DMS 273 (cell line): ENCODE results near the gene GNB5.
"Not testable (repeated sequence)": the region's sequence is repeated elsewhere in the genome, so short reads cannot be mapped to it uniquely, and the experiment has no call there.

Experiments used
- DNase-seq: peaks from one replicate; lab custom pipeline; 2025; ENCODE audit not compliant: unreplicated experiment; lab: John Stamatoyannopoulos, UW

GNB5 gene

GRCh38 chr15:52191207-52191606 is at the start of gene GNB5:
Gene GNB5, minus strand, starts transcription at chr15:52191392. Its CDS starts 6,716 bp downstream, at chr15:52184676.
- DNase-seq: peak; percentile 82

DNA sequence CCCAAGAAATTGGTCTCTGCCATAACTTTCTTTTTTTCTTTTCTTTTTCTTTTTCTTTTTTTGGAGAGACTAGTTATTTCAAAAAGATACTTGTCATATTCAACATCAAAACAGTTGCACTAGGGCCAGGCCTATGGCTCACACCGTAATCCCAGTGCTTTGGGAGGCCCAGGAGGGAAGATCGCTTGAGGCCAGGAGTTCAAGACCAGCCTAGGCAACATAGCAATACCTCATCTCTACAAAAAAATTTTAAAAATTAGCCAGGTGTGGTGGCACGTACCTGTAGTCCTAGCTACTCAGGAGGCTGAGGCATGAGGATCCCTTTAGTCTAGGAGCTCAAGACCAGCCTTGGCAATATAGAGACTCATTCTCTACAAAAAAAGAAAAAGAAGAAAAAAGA is 49.0 kb upstream of the GNB5 start:
- DNase-seq: no peak

DNA sequence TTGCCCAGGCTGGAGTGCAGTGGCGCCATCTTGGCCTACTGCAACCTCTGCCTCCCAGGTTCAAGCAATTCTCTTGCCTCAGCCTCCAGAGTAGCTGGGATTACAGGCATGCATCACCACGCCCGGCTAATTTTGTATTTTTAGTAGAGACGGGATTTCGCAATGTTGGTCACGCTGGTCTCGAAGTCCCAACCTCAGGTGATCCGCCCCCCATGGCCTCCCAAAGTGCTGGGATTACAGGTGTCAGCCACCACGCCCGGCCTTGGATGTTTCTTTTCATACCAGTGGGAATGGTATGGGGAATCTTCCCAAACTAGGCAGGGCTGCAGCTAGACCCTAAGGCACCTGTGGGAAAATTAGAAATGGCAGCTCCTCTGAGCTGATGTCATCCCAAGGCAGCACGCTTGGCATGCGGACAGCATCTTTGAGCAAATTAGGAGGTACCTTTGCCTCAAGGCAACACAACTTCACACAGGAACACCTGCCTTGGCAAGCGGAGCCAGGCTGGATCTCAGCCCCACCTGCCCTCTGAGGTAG is 47.9 kb upstream of the GNB5 start:
- not testable (repeated sequence) for DNase-seq

GRCh38 chr15:52238149-52238548 is 47.0 kb upstream of the GNB5 start:
- no peak for DNase-seq

DNA sequence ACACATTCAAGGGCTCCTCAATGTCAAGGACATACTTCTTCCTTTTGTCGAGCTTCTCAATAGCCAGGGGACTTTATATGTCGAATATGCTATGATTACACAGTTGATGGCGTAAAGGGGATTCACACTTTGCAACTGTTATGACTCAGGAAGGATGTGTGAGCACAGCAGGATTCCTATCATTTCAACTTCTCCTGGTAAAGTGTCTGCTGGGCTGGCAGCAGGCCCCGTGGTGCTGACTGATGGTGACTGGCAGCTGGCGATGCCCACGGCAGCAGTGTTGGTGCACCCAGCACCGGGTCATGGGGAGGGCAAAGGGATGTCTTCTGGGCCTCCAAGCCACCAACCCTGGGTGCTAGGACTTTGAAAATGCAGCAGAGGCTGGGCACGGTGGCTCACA is 44.8 kb upstream of the GNB5 start:
- DNase-seq: no peak

DNA sequence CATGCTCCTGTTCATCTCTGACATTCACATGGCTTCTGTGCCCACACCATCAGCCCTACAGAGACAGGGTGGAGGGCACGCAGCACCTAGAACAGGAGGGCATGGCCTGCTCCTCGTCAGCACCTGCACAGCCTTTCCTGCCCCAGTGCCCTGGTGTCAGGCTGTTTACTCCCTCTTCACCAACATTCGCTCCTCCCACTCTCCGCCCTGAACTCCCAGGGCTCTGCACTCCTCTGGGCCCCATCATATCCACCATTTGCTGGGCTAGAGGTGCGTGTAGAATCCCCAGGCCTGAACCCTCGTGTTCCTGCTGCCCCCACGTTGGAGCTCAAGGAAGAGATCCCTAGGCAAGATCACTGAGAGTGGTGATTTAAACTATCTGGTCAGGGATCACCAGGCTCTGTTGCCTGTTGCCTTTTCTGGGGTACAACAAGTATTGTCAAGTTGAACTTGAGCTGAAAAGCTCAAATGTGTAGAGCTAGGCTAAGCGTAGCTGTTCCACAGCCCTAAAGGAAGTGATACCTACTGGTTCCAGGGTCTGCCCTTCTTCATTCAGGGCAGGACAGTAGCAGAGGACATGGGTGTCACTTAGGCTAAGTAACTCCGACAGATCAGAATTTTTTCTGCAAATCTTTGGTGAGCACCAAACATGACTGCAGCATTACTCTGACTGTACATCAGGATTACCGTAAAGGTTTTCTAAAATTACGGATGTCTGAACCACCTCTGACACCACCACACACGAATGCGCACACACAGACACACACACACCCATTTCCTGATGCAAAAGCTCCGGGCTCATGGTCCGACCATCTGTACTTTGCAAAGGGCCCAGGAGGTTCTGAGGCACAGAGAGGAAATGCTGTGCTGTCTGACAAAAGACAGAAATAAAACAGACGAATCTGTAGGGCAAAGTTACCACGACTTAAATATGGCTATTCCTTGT is 43.7 kb upstream of the GNB5 start:
- DNase-seq: no peak

GRCh38 chr15:52233405-52233804 is 42.2 kb upstream of the GNB5 start:
- no peak for DNase-seq

DNA sequence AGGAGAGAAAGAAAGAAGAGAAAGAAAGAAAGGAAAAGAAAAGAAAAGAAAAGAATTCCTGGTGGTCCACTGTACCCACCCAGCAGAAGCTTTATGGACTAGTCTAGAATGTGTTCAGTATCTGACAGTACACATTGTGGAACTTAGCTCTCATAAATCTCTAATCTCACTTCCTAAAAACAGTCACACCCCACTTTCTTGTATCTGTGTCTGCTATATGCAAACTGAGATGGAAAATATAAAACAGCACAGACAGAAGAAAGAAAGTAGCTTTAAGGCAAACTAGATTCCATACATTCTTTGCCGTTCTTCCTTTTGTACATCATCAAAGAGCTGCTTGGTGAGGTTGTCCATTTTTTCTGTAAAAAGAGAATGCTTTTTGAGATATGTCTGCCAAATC is 41.1 kb upstream of the GNB5 start:
- no peak for DNase-seq

DNA sequence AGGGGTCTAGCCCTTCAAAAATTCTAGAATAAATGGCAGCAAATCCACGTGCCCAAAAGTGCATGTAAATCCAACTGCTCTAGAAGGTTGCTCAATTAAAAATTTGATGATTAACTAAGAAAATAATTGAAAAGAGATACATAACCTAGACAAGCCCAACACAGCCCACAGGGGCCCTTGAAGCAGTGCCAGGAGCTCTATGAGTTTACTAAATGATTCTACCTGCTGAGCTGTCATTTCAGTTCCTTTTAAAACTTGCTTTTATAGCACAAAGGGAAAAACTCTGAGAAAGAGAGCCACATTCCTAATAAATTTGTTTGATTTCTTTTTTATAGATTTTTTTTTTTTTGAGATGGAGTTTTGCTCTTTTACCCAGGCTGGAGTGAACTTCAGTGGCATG is 38.9 kb upstream of the GNB5 start:
- no peak for DNase-seq

GRCh38 chr15:52228921-52229320 is 37.7 kb upstream of the GNB5 start:
- no peak for DNase-seq

DNA sequence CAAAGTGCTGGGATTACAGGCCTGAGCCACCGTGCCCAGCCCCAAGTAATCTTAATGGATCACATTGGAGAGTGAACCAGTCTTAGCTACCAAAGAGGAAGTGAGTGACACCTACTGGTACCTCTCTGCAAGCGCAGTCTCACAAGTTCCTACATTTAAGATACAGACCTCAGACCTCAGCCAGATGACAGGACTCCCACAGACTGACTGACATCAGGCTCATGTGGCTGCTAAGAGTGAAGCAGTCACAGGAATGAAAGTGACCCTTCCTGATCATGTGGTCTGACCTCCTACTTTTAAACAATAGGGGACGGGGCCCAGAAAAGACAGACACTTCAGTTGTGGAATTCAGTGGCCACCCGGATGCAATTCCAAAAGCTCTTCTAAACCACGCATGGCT is 36.3 kb upstream of the GNB5 start:
- peak; percentile 73 for DNase-seq

DNA sequence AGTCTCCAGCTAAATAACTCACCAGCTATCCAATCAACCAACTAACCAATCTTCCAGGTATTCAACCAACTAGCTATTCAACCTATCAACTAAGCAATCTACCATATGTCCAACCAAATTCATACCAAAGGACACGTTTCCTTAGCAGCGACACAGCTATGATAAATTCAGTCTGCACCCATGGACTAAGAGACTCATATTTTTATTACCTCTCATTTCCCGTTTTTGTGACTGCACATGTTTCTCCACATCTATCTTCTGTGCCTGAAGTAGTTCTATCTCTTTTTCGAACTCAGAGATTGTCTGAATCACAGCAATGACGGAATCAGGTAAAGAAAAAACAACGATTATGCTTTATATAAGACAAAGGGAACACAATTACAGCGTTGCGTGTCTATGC is 34.0 kb upstream of the GNB5 start:
- no peak for DNase-seq

DNA sequence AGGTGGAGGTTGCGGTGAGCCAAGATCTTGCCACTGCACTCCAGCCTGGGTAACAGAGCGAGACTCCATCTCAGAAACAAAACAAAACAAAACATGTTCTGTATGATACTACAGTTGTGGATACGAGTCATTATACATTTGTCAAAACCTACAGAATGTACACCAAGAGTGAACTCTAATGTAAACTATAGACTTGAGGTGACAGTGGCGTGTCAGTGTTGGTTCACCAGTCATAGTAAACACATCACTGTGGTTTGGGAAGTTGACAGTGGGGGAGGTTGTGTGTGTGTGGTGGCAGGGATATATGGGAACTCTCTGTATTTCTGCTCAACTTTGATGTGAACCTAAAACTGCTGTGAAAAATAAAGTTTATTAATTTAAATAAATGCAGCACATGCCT is 33.0 kb upstream of the GNB5 start:
- DNase-seq: no peak

DNA sequence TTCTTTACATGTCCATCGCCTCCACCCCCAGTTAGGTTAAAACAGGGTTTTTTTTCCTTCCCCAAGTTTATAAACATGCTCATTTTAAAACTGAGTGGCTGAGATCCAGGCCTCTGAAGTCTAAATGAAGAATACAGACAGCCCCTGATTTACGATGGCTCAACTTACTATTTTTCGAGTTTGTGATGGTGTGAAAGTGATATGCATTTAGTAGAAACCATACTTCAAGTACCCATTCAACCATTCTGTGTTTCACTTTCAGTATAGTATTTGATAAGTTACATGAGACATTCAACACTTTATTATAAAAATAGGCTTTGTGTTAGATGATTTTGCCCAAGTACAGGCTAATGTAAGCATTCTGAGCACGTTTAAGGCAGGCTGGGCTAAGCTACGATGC is 30.5 kb upstream of the GNB5 start:
- DNase-seq: no peak

- no peak for DNase-seq
Observed at GRCh38 chr15:52220937-52221660, 29.9 kb upstream of the GNB5 start.

DNA sequence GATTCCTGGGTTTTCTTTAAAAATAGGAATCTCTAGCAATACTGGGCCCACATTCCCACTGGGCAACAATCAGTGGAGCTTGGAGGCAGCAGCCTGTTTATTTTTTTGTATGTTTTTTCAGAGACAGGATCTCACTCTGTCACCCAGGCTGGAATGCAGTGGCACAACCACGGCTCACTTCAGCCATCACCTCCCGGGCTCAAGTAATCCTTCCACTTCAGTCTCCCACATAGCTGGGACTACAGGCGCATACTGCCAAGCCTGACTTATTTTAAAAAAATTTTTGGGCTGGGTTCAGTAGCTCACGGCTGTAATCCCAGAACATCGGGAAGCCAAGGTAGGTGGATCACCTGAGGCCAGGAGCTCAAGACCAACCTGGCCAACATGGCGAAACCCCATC is 29.1 kb upstream of the GNB5 start:
- no peak for DNase-seq

DNA sequence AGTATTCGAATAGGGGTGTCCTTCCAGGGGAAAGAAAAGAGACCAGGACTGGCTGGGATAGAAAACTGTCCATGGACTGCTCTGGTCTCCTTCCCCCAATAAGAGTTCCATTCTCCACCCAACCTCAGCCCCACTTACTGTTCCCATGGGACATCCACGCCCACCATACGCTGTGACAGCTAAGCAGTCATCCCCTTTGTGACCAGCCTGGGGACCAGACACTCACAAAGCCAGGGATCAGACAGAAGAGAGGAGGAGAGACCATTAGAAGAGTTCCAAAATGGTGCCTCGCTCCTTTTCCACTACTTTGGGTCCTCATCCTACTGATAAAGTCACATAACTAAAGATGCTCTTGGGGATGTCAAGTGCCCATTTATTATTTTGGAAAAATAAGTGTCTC is 27.6 kb upstream of the GNB5 start:
- no peak for DNase-seq

DNA sequence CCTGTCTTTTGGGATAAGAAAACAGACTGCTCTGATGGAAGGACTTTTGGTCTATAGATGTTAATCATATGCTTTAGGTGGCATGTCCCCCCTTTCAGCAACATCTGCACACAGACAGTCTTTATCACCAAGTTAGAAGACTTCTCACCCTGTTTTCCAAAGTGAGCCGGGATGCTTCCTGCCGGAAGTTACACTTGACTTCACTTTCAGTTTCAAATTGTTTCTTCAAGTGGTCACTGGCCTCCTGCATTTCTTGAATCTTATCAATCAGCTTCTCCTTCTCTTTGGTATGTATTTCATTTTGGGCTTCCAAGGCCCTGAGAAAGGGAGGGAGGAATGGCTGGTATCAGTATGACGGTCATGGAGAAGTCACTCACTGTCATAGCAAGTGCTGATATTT is 27.2 kb upstream of the GNB5 start:
- no peak for DNase-seq

DNA sequence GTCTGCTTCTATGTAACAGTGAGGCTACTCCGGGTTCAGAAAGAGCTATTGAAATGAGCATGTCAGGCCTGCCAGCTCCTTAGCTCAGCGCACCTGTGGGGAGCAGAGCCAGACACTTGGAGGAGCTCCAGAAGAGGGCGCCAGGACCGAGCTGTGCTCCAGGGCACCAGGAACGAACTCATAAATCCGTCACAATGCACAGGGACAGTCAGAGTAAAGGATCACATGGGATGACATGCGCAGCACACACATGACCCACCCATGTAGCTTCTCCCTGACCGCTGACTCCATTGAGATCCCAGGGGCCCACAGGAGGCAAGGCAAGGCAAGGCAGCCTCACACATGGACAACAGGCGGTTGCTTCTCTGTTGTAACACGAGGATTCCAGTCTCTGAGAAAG is 26.0 kb upstream of the GNB5 start:
- no peak for DNase-seq

DNA sequence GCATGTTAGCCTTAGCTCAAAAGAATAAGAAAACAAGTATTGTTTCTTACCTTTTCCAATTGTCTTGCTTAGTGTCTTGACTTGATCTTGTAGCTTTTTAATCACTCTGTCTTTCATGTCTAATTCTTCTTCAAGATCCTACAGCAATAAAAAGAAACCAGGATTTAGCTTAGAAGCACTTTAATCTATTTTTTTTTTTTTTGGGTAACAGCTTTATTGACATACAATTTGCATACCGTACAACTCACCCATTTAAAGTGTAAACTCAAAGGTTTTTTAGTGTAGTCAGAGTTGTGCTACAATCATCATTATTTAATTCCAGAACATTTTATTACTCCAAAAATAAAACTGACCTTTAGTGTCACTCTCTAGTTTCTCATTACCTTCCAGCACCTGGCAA is 23.4 kb upstream of the GNB5 start:
- no peak for DNase-seq

DNA sequence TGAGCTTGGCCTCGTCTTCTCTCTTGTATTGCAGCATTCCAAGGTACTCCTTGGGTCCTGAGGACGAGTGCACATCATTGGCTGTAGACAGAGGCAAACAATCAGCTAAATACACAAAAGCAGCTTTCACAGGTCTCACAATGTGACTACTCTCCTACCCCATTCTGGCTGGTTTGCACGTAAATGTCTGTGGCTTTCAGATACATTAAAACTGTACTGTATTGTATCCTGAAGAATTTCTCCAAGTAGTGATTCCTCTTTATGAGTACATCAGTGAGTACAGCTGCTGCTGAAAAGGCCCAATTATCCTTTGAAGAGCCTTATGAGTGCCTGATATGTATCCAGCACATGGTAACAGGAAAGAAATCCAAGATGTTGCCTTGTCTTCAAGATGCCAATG is 22.0 kb upstream of the GNB5 start:
- DNase-seq: no peak

GRCh38 chr15:52208306-52208946 is 17.2 kb upstream of the GNB5 start:
- peak; percentile 69 for DNase-seq
